AG04450 (cell line): ENCODE results near the gene MARCHF3. TPM values are rescaled to one million over a fixed set of nuclear protein-coding genes. Genes with fewer than 3 reads are reported as not detected.

ENCODE experiments used
- CTCF ChIA-PET: fragments of 300-600, 350-600 bp; formaldehyde crosslinking; extraction: SDS; loops from one replicate; lab custom pipeline; 2022; ENCODE audit warnings: antibody characterized with exemption, inconsistent platforms; lab: Charles Lee
- POLR2A ChIA-PET: fragments of 350-600 bp; formaldehyde crosslinking; extraction: SDS; loops from one replicate; lab custom pipeline; 2021; ENCODE audit warnings: antibody characterized with exemption, inconsistent platforms; lab: Yijun Ruan, JAX
- DNase-seq: peaks from one replicate; pipeline ENCODE4 v3.0.0-alpha.2; 2011; ENCODE audit warnings: low read depth, low spot score
- H3K27ac ChIP-seq: one replicate; pipeline ENCODE4 v1.5.1; 2012; ENCODE audit warnings: low read depth, low read length, control low read depth
- H3K27me3 ChIP-seq: one replicate; pipeline ENCODE4 v1.6.0; 2012; ENCODE audit warnings: low read length; ENCODE audit not compliant: control insufficient read depth, insufficient read depth
- H3K4me3 ChIP-seq: 2 replicates; pipeline ENCODE4 v1.5.1; 2011; ENCODE audit warnings: mild to moderate bottlenecking, low read depth, low read length, control low read depth
- H3K9me3 ChIP-seq: 2 replicates; pipeline ENCODE4 v1.5.1; 2012; ENCODE audit warnings: low read length; ENCODE audit not compliant: control insufficient read depth, insufficient read depth
- CTCF ChIP-seq: IDR thresholded peaks from 2 replicates; pipeline ENCODE4 v1.5.1; 2011; ENCODE audit warnings: low read depth, low read length, control low read depth, inconsistent platforms
- polyA plus RNA-seq: library from polyadenylated mRNA; depleted of rRNA; stranded (reverse); fragments of >200 nt; gene quantifications from 2 replicates; pipeline ENCODE4 v1.2.3, GENCODE V29; 2011

Gene MARCHF3
- polyA plus RNA-seq, 1 experiment, result 6.7 TPM

- no peak for TF ChIP-seq CTCF
Measured at GRCh38 chr5:126956991-126957390, 73.4 kb downstream of the MARCHF3 start.

GRCh38 chr5:126954981-126955380 is 75.4 kb downstream of the MARCHF3 start:
- POLR2A ChIA-PET, result no interaction called here
- Histone ChIP-seq H3K4me3 (no peak overlapping the region), H3K27ac (no peak overlapping the region), H3K9me3 (no peaks in the 10 kb centered on the region), H3K27me3 (no peaks in the 10 kb centered on the region)
- no peak for DNase-seq
- TF ChIP-seq CTCF, result no peak
- CTCF ChIA-PET, result no interaction called here

More at GRCh38 chr5:126956991-126957390, 73.4 kb downstream of the MARCHF3 start:
- CTCF ChIA-PET, result interaction anchor here (1.7 kb wide), 1 partner anchor 536 kb away, joined by 5 read pairs; no protein-coding TSS in a partner anchor
- H3K27me3 ChIP-seq, result no peaks in the 10 kb centered on the region
- POLR2A ChIA-PET, result no interaction called here
- DNase-seq, result no peak
- H3K9me3 ChIP-seq, result no peaks in the 10 kb centered on the region
- H3K27ac ChIP-seq, result no peak overlapping the region
- H3K4me3 ChIP-seq, result no peak overlapping the region

GRCh38 chr5:126953640-126954039 is 76.7 kb downstream of the MARCHF3 start:
- H3K27ac ChIP-seq, result no peak overlapping the region

GRCh38 chr5:126949475-126949874 is 80.9 kb downstream of the MARCHF3 start:
- no peak for DNase-seq
- no peak for TF ChIP-seq CTCF
- H3K27me3 ChIP-seq, result no peaks in the 10 kb centered on the region
- H3K9me3 ChIP-seq, result no peaks in the 10 kb centered on the region
- H3K4me3 ChIP-seq, result no peak overlapping the region
- H3K27ac ChIP-seq, result no peak overlapping the region
- ChIA-PET CTCF (no interaction called here), POLR2A (no interaction called here)

More at GRCh38 chr5:126953640-126954039, 76.7 kb downstream of the MARCHF3 start:
- POLR2A ChIA-PET, result no interaction called here
- no peak for DNase-seq
- CTCF ChIA-PET, result no interaction called here
- H3K9me3 ChIP-seq, result no peaks in the 10 kb centered on the region
- no peak overlapping the region for H3K4me3 ChIP-seq
- TF ChIP-seq CTCF, result no peak
- no peaks in the 10 kb centered on the region for H3K27me3 ChIP-seq

- no peak for TF ChIP-seq CTCF
- ChIA-PET POLR2A (no interaction called here), CTCF (no interaction called here)
- no peak overlapping the region for H3K27ac ChIP-seq
- no peak overlapping the region for H3K4me3 ChIP-seq
- no peaks in the 10 kb centered on the region for H3K27me3 ChIP-seq
- no peaks in the 10 kb centered on the region for H3K9me3 ChIP-seq
- no peak for DNase-seq
Measured at GRCh38 chr5:126948453-126948852, 81.9 kb downstream of the MARCHF3 start.
